Measurements from ENCODE around the gene PTOV1. TPM values are rescaled to one million over a fixed set of nuclear protein-coding genes. Genes with fewer than 3 reads are reported as not detected.

The PTOV1 gene
- total and polyA plus RNA-seq, 2 of the 13 experiments (the other 11 are each of a cell fraction or from before 2014, with no cell fraction given), result 63.5 to 68.5 TPM

- peak; percentile 59 for TF ChIP-seq ARID4A (CRISPR knock-in tag; IDR thresholded peaks at IDR 0.05; ENCODE audit: borderline replicate concordance)
- no peak for TF ChIP-seq XRCC5 (optimal IDR thresholded peaks at IDR 0.05; ENCODE audit: low read length)
- no peak for TF ChIP-seq SETDB1 (CRISPR knock-in tag; IDR thresholded peaks at IDR 0.05; ENCODE audit: borderline replicate concordance)
- TF ChIP-seq MAFG (CRISPR knock-in tag; IDR thresholded peaks at IDR 0.05), result no peak
- peak; percentile 52; the same call in 1 of the 2 replicates for TF ChIP-seq TBX2 (CRISPR knock-in tag; IDR thresholded peaks at IDR 0.05; ENCODE audit: borderline replicate concordance)
- TF ChIP-seq PREB (CRISPR knock-in tag; IDR thresholded peaks at IDR 0.05), result no peak
- TF ChIP-seq DNMT1 (CRISPR knock-in tag; IDR thresholded peaks at IDR 0.05), result peak; percentile 41; the same call in 1 of the 2 replicates
- no peak for TF ChIP-seq ISL2 (CRISPR knock-in tag; IDR thresholded peaks at IDR 0.05)
- no peak for TF ChIP-seq SMC3 (IDR thresholded peaks at IDR 0.05; ENCODE audit: low read length)
- no peak for TF ChIP-seq ZNF326 (CRISPR knock-in tag; IDR thresholded peaks at IDR 0.05; ENCODE audit: borderline replicate concordance)
- no peak for TF ChIP-seq ZNF670 (CRISPR knock-in tag; IDR thresholded peaks at IDR 0.05; ENCODE audit: borderline replicate concordance)
- no peak for TF ChIP-seq ZNF691 (CRISPR knock-in tag; IDR thresholded peaks at IDR 0.05; ENCODE audit: borderline replicate concordance, low read depth)
- TF ChIP-seq ZNF562 (CRISPR knock-in tag; IDR thresholded peaks at IDR 0.05; ENCODE audit: borderline replicate concordance), result no peak
- no peak for TF ChIP-seq GATA4 (IDR thresholded peaks at IDR 0.05; ENCODE audit: borderline replicate concordance, low read depth)
- 0 out of 2 replicates have a peak, but pooled peaks have one; percentile 34 for TF ChIP-seq ZNF224 (CRISPR knock-in tag; IDR thresholded peaks at IDR 0.05)
- no peak for TF ChIP-seq NKX3-1 (CRISPR knock-in tag; IDR thresholded peaks at IDR 0.05)
- 0 out of 2 replicates have a peak, but pooled peaks have one; percentile 2 for TF ChIP-seq HNF4A (CRISPR knock-in tag; IDR thresholded peaks at IDR 0.05)
Observed at GRCh38 chr19:49877879-49878743, 27.2 kb downstream of the PTOV1 start (continued).

Data from HepG2 (cell line).